HG03064 (cell line): Measurements from ENCODE around the gene IMPDH1.

ENCODE experiments used
- ATAC-seq: cut with Tn5 transposase; IDR thresholded peaks from one replicate; pipeline ENCODE4 v1.9.1; 2021; ENCODE audit warnings: low read depth; ENCODE audit not compliant: unreplicated experiment

Gene IMPDH1

DNA sequence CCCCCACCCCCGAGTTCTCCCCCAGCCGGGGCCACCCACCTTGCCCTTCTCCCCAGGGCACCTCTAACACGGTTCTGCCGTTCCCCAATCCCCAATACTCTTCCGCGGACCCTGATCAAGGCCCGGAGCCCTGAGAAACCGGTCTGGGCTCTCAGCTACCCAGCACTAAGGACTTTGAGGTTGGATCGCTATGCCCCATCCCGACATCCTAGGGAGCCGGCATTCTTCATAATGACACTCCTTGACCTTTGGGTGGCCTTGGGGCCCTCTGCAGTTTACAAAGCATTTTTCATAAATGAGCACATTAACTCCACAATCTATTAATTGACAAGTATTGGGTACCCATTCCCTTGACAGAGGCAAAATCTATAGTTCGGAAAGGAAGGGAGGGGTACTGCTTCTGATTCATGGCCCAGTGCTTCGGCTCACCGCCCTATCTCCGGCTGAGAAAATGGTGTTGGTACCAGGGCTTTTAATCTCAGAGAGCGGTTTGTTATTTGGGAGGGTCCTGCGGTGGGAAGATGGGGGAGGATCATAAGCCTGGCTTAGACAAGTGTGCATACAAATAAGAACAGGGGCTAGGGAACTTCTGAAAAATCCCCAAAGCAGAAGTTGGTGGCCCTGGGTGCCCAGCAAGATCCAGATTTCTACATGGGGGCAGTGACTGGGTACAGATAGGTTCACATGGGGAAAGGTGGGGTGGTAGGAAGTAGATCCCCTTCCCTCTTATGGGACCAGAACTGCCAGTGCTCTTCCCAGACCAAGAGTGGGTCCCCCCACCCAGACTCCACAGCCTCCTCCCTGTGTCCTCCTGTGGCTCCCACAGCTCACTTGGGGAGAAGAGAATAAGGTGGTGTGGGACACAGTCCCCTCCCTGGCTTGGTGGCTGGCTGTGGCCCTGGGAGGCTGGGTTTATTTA, 3.2 kb downstream of the IMPDH1 start:
- ATAC-seq, result no peak

- no peak for ATAC-seq
These were observed 4.1 kb downstream of the IMPDH1 start for GRCh38 chr7:128405471-128406313.

- no peak for ATAC-seq
These were observed 4.8 kb downstream of the IMPDH1 start for GRCh38 chr7:128404886-128405470.

DNA sequence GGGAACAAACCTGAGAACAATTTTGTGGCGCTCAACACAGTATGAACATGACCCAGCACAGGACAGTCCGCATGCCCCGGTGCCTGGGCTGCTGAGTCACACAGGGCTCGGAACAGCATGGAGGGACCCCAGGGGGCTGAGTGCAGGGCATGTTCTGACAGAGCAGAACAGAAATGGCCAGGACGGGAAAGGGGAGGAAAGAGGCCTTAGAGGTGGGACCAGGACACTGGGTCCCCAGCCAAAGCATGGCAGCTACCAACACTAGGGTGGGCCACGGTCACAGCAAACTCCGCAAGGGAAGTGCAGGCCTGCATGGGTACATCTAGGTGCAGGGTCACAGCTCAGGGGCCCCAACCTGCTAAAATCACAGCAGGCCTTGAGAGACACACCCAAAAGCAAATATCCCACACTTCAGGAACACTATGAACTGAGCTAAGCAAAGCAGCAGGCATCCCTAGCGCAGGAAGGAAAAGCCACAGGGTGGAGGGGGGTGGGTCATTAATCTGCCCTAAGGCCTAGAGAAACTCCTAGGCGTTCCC, 5.6 kb downstream of the IMPDH1 start:
- no peak for ATAC-seq

DNA sequence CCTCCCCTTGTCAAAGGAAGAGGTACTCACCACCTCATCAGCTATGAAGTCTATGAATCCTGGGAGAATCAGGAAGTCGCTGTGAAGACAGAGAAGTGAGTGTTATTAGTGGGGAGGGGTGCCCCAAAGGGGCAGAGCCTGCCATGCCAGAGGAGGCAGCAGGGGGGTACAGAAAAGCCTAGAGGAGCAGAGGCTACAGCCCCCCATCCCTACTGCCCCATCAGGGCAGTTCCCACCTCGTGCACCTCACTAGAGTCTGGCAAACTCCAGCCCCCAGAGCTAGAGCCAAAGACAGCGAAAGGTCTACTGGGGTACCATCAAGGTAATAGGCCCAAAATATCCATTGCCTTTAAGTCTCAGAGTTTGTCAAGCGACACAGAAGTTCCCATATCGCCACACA, 6.1 kb downstream of the IMPDH1 start:
- ATAC-seq, result no peak

- no peak for ATAC-seq
These were observed 7.4 kb downstream of the IMPDH1 start for GRCh38 chr7:128402356-128402755.

DNA sequence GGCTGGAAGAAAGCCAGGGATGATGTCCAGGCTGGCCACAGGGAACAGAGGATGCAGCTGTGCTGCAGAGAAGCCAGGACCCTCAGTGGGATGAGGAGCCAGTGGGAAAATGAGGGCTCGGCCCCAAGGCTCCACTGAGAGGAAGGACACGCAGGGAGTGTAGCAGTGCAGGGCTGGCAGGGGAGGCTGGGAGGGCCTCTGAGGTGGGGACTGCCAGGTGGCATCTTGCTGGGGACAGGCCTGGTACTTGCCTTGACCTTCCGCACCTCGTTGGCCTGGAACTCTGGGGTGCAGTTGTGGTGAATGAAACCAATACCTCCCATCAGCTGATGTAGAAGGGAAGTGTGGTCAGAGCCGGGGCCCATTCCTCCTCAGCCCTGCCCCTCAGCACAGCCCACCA, 9.2 kb downstream of the IMPDH1 start:
- ATAC-seq, result no peak

DNA sequence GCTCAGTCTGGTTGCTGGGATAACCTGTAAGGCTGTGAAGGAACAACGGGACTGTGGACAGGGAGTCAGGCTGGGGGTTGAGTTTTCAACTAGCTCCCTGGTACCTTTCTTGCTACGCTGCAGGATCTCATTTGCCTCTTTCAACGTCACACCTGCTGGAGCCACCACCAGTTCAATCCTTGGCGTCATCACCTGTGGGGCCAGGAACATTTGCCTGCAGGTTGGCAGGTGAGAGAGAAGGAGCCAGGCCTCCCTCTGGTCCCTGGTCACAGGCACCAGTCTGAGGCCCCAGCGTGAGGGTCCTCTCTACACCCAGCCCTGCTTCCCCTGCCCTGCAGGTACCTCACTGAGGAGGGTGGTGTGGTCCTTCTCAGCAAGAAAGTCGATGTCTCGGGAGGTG, 9.8 kb downstream of the IMPDH1 start:
- no peak for ATAC-seq

DNA sequence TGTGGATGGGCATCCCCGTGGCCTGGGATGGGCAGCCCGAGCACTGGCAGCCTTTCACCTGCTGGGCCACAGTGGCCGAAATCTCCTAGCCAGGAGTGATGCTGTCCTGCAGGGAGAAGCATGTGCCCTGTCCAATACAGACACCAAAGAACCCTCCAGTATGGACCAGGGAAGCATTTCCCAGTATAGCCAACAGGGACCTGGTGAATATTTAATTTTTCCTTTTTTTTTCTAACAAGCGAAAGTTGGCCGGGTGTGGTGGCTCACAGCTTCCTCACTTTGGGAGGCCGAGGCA, 11.0 kb downstream of the IMPDH1 start:
- ATAC-seq, result no peak

DNA sequence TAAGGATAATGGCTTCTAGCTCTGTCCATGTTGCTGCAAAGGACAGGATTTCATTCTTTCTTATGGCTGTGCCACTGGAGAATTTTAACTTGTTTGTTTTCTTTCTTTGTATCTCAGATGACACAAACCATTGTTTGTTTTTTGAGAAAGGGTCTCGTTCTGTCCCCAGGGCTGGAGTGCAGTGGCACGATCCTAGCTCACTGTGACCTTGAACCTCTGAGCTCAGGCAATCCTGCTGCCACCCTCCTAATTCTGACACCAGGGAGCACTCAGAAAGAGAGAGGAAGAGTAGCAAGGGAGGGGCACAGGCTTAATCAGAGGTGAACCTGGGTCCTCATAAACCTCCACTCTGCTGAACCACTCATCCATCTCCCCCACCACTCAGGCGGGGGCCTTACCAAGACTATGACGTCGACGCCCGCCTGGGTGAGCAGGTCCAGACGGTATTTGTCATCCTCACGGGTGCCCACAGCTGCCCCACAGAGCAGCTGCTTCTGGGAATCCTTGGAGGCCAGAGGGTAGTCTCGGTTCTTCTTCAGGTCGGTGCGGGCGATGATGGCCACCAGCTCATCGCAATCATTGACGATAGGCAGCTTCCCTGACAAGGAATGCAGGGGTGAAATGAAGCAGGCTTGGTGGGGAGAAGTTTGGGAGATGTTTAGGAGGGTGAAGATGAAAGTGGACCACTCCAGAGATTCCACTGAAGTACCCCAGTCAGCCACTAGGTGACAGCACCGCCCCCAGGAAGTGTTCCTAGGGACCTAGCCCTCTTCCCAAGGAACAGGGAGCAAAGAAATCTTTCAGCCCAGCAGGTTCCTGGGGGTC, 11.6 kb downstream of the IMPDH1 start:
- ATAC-seq, result no peak

DNA sequence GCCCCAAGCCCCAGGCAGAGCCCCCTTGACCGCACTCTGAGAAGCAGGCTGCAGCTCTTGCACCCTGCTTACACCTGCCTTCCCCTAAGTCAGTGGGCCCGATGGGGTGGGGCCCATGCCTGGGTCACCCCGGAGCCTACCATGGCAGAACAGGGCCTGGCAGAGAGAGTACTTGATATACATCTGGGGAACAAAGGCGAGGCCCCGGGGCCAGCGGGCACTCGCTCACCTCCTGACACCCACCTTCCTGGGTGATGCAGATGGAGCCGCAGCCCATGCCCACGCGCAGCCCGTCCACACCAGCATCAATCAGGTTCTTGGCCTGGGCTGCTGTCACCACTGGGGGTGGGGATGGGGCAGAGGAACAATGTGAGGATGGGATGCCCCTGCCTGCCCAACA, 13.4 kb downstream of the IMPDH1 start:
- no peak for ATAC-seq

- no peak for ATAC-seq
These were observed 14.0 kb downstream of the IMPDH1 start for GRCh38 chr7:128395748-128396147.

DNA sequence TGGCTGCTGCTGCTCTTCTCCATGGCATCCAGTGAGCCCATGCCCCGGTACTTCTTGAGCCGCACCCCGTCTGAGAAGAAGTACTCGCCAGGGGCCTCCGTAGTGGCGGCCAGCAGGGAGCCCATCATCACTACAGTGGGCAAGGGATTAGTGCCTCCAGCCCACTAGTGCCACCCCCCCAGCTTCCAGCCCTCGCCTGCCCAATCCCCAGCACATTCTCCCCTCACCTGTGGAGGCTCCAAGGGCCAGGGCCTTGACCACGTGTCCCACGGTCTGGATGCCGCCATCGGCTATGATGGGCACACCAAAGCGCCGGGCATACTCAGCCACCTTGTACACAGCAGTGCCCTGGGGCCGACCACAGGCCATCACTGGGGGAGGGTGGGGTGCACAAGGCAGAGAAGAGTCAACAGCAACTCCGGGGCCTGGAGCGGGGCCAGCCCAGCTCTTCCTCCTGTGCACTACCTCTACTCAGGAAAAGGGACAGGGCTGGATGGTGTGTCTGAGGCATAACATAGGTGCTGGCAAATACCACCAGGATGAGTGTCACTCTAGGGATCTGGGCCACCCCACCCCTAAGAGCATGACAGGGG, 14.8 kb downstream of the IMPDH1 start:
- no peak for ATAC-seq

DNA sequence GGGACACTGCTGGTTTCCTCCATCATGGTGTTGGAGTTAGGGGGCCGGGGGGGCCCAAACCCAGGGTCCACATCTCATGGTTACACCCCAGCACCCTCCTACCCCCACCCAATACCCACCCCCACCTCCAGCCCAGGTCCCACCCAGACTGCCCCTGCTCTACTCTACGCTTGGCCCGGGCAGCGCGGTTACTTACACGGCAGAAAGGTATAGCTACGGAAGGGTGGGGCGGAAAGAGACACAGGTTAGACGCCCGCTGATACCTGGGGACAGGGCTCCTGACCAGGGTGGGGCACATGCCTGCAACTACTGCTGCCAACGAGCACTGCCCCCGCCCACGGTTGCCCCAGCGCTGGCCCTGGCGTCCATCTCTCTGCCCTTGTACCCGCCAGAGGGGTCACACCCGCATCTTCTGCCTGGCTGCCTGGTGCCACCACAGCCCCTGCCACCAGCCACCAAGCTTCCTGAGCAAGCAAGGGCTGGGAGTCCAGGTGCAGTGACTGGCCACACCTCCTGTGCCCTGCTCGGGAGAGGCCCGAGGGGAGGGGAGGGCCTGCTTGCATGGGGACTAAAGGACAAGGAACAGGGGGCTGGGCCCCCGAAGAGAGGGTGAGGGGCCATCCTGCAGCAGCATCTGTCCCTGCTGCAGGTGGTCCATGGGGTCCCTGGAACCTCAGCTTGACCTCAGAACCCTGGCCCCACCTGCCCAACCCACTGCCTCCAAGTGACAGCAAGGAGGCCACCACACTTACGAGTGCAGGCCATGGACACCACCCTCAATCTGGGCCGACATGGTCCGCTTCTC, 16.1 kb downstream of the IMPDH1 start:
- no peak for ATAC-seq

GRCh38 chr7:128392446-128393327, 17.1 kb downstream of the IMPDH1 start:
- no peak for ATAC-seq

DNA sequence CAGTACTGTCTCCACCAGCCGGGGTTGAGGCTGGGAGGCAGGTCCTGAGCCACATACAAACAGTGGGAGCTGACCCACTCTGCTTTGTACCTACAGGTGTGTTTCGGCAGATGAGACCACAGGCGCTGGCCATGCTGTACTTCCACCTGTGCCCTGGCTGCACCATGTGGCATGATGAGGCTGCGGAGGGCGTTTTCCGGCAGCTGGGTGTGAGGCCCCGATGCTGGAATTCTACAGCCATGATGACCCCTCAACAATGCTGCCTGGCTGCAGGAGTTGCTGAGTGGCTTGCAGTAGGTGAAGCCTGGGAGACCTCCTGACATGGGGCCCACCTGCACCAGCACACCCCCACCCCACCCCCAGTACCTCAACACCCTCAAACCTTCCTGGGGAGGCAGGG, 18.0 kb downstream of the IMPDH1 start:
- no peak for ATAC-seq

DNA sequence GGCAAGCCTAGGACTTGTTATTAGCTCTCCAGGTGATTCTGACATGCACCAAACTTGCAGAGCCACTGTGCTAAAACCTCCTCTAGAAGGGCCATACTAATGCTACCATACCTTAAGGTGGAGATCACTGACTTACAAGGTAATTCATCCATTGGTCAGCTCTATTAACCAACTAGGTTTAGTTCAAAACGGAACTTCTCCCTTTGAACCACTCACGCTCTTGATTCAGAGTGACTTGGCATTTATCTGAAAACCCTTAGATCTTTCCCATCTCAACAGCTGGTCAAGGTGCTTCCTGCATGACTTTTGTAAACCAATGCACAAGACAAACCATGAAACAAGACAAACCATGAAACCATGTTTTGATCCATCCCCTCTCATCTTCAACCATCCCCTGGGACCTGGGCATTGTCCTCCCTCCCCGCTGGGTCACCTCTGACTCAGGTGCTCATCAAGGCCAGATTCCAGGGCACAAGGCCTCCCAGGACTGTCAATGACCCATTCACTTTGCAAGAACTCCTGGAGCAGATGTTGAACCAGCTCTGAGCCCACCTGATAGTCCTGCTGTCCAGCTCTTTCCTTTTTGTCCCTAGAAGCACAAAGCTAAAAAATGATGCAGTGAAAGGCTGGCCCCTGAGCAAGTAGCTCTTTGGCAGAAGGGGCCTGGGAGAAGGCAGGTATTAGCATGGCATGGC, 18.8 kb downstream of the IMPDH1 start:
- ATAC-seq, result no peak
